Fibroblast of lung (primary cell): ENCODE data around the gene BBS2. TPM values are rescaled to one million over a fixed set of nuclear protein-coding genes. Genes with fewer than 3 reads are reported as not detected.

Experiments used
- DNase-seq, 2 donors: peaks; one replicate each; pipeline versions ENCODE4 v3.0.0 to v3.0.0-alpha.2; 2010; ENCODE audit warnings: low read depth in 2 of 2
- H2AFZ ChIP-seq: 2 replicates; pipeline ENCODE4 v1.5.1; 2012; ENCODE audit warnings: low read length, control low read depth, inconsistent platforms
- H3K27ac ChIP-seq: 2 replicates; pipeline ENCODE4 v1.5.1; 2011; ENCODE audit warnings: low read length, control low read depth; ENCODE audit not compliant: insufficient read depth
- H3K27me3 ChIP-seq: 2 replicates; pipeline ENCODE4 v1.5.1; 2011; ENCODE audit warnings: mild to moderate bottlenecking, low read length; ENCODE audit not compliant: control insufficient read depth, insufficient read depth
- H3K36me3 ChIP-seq: 2 replicates; pipeline ENCODE4 v1.5.1; 2011; ENCODE audit warnings: low read length; ENCODE audit not compliant: control insufficient read depth, insufficient read depth
- H3K4me1 ChIP-seq: 2 replicates; pipeline ENCODE4 v1.5.1; 2011; ENCODE audit warnings: low read length; ENCODE audit not compliant: control insufficient read depth, insufficient read depth; ENCODE audit errors: extremely low read depth
- H3K4me2 ChIP-seq: 2 replicates; pipeline ENCODE4 v1.5.1; 2011; ENCODE audit warnings: low read length, control low read depth; ENCODE audit not compliant: insufficient read depth; ENCODE audit errors: extremely low read depth
- H3K4me3 ChIP-seq, 4 experiments: fragments of 200-600 bp in 1 of 4; sonication (generic) in 1 of 4; replicated peaks in 1 of 4; 2 replicates each; pipeline ENCODE4 v1.5.1; 2011 to 2016; ENCODE audit warnings: low read length in 4 of 4, low read depth in 3 of 4, mild to moderate bottlenecking in 3 of 4, control low read depth in 2 of 4, inconsistent platforms in 1 of 4, mixed read lengths in 1 of 4; ENCODE audit not compliant: insufficient read depth in 1 of 4; ENCODE audit errors: control extremely low read depth in 1 of 4
- H3K79me2 ChIP-seq: 2 replicates; pipeline ENCODE4 v1.5.1; 2012; ENCODE audit warnings: mild to moderate bottlenecking, low read length, inconsistent platforms; ENCODE audit not compliant: control insufficient read depth, insufficient read depth
- H3K9ac ChIP-seq: 2 replicates; pipeline ENCODE4 v1.5.1; 2011; ENCODE audit warnings: mild to moderate bottlenecking, low read length, control low read depth; ENCODE audit not compliant: insufficient read depth
- H3K9me3 ChIP-seq: 2 replicates; pipeline ENCODE4 v1.5.1; 2012; ENCODE audit warnings: low read depth, low read length; ENCODE audit not compliant: control insufficient read depth, insufficient read depth
- H4K20me1 ChIP-seq: 2 replicates; pipeline ENCODE4 v1.5.1; 2011; ENCODE audit warnings: low read length; ENCODE audit not compliant: control insufficient read depth, insufficient read depth; ENCODE audit errors: extremely low read depth
- CTCF ChIP-seq, 2 donors: IDR thresholded peaks in 1 of 2; conservative IDR thresholded peaks in 1 of 2; 1 replicate in 1 of 2; 2 replicates in 1 of 2; pipeline ENCODE4 v1.5.1; 2011 to 2012; ENCODE audit warnings: low read length in 2 of 2, control low read depth in 1 of 2, inconsistent platforms in 1 of 2, low read depth in 1 of 2, mild to moderate bottlenecking in 1 of 2
- EZH2 ChIP-seq: IDR thresholded peaks from 2 replicates; pipeline ENCODE4 v1.5.1; 2012; ENCODE audit warnings: low read length, control low read depth, mild to moderate bottlenecking; ENCODE audit errors: missing control alignments
- polyA plus RNA-seq, 2 donors: library from polyadenylated mRNA; depleted of rRNA in 1 of 2; stranded (reverse) in 1 of 2; unstranded in 1 of 2; fragments of >200 nt; gene quantifications; 2 replicates each; pipeline ENCODE4 v1.2.1, GENCODE V29; 2011 to 2012; ENCODE audit warnings: missing spikeins in 1 of 2
- total RNA-seq: library from RNA; depleted of rRNA; stranded (reverse); fragments of >200 nt; gene quantifications from 2 replicates; pipeline ENCODE4 v1.2.1, GENCODE V29; 2014

Gene BBS2
- total and polyA plus RNA-seq, 2 donors (not counting 1 experiment from before 2014, with no cell fraction given) = 59.9 to 84.9 TPM

- H2AFZ ChIP-seq = no peak overlapping the region
- DNase-seq = no peak
- no peak for TF ChIP-seq EZH2
- H3K27ac ChIP-seq = no peak overlapping the region
- no peak overlapping the region for H3K4me2 ChIP-seq
- H3K4me3 ChIP-seq = no peak overlapping the region
- H4K20me1 ChIP-seq = no peaks in the 10 kb centered on the region
- H3K36me3 ChIP-seq = no peaks in the 10 kb centered on the region
- peaks cover 55% of the 10 kb centered on the region for H3K79me2 ChIP-seq
- H3K27me3 ChIP-seq = no peaks in the 10 kb centered on the region
- peaks cover 3% of the 10 kb centered on the region for H3K4me1 ChIP-seq
- H3K9me3 ChIP-seq = no peaks in the 10 kb centered on the region
- H3K9ac ChIP-seq = no peak overlapping the region
Observed at GRCh38 chr16:56447286-56447685, 72.5 kb downstream of the BBS2 start.

- TF ChIP-seq EZH2 = no peak
- TF ChIP-seq CTCF (conservative IDR thresholded peaks at IDR 0.05 in 1 of 2, IDR thresholded peaks at IDR 0.05 in 1 of 2; ENCODE audit: low read depth in 1 of 2, low read length in 2 of 2) = no peak
- no peak overlapping the region for H3K4me3 ChIP-seq
- peaks cover 2% of the 10 kb centered on the region for H3K36me3 ChIP-seq
- H3K27me3 ChIP-seq = no peaks in the 10 kb centered on the region
- H3K79me2 ChIP-seq = no peaks in the 10 kb centered on the region
- no peaks in the 10 kb centered on the region for H4K20me1 ChIP-seq
- no peaks in the 10 kb centered on the region for H3K4me1 ChIP-seq
- no peak overlapping the region for H3K9ac ChIP-seq
- no peak for DNase-seq
- no peak overlapping the region for H3K4me2 ChIP-seq
- no peak overlapping the region for H3K27ac ChIP-seq
- H3K9me3 ChIP-seq = no peaks in the 10 kb centered on the region
- H2AFZ ChIP-seq = no peak overlapping the region
Observed at GRCh38 chr16:56438038-56438437, 81.8 kb downstream of the BBS2 start.

GRCh38 chr16:56436258-56436657 lies 83.6 kb downstream of the BBS2 start:
- no peak overlapping the region for H2AFZ ChIP-seq
- TF ChIP-seq EZH2 (no peak), CTCF (conservative IDR thresholded peaks at IDR 0.05 in 1 of 2, IDR thresholded peaks at IDR 0.05 in 1 of 2; ENCODE audit: low read depth in 1 of 2, low read length in 2 of 2) (no peak)

More at GRCh38 chr16:56436258-56436657, 83.6 kb downstream of the BBS2 start:
- no peaks in the 10 kb centered on the region for H4K20me1 ChIP-seq
- no peak overlapping the region for H3K27ac ChIP-seq
- no peaks in the 10 kb centered on the region for H3K9me3 ChIP-seq
- H3K4me3 ChIP-seq = no peak overlapping the region
- DNase-seq = no peak
- no peaks in the 10 kb centered on the region for H3K4me1 ChIP-seq
- no peaks in the 10 kb centered on the region for H3K27me3 ChIP-seq
- no peak overlapping the region for H3K4me2 ChIP-seq
- H3K79me2 ChIP-seq = no peaks in the 10 kb centered on the region
- H3K9ac ChIP-seq = no peak overlapping the region
- H3K36me3 ChIP-seq = peaks cover 4% of the 10 kb centered on the region

Other genes starting within 250 kb of the BBS2 start
- 350 and 413 TPM in 2 replicates for gene AMFR, start 94.5 kb downstream of the BBS2 start, total RNA-seq
- 75.9 and 76.1 TPM in 2 replicates for gene AMFR, start 94.5 kb downstream of the BBS2 start, polyA plus RNA-seq
- gene NUDT21, start 68.7 kb downstream of the BBS2 start, total RNA-seq = 64.2 and 69.9 TPM in 2 replicates
- gene NUDT21, start 68.7 kb downstream of the BBS2 start, polyA plus RNA-seq = 132 and 136 TPM in 2 replicates
- gene OGFOD1, start 68.5 kb downstream of the BBS2 start, total RNA-seq = 54.7 and 55.0 TPM in 2 replicates
- 101 and 110 TPM in 2 replicates for gene OGFOD1, start 68.5 kb downstream of the BBS2 start, polyA plus RNA-seq
- not detected in 2 replicates for gene MT4, start 45.0 kb upstream of the BBS2 start, total RNA-seq
- gene MT4, start 45.0 kb upstream of the BBS2 start, polyA plus RNA-seq = not detected in 2 replicates
- not detected in 2 replicates for gene MT3, start 69.5 kb upstream of the BBS2 start, total RNA-seq
- gene MT3, start 69.5 kb upstream of the BBS2 start, polyA plus RNA-seq = not detected in 2 replicates
- gene MT2A, start 88.6 kb upstream of the BBS2 start, total RNA-seq = 76.5 and 113 TPM in 2 replicates
- gene MT2A, start 88.6 kb upstream of the BBS2 start, polyA plus RNA-seq = 49.2 and 225 TPM in 2 replicates
- 251 and 390 TPM in 2 replicates for gene MT1E, start 105.8 kb upstream of the BBS2 start, total RNA-seq
- gene MT1E, start 105.8 kb upstream of the BBS2 start, polyA plus RNA-seq = 465 and 572 TPM in 2 replicates
- gene MT1M, start 112.6 kb upstream of the BBS2 start, total RNA-seq = 18.5 and 58.8 TPM in 2 replicates
- gene MT1M, start 112.6 kb upstream of the BBS2 start, polyA plus RNA-seq = 6.9 and 8.5 TPM in 2 replicates
- 2.3 and 5.3 TPM in 2 replicates for gene MT1A, start 118.6 kb upstream of the BBS2 start, total RNA-seq
- 2.9 and 4.8 TPM in 2 replicates for gene MT1A, start 118.6 kb upstream of the BBS2 start, polyA plus RNA-seq
- gene MT1B, start 131.9 kb upstream of the BBS2 start, total RNA-seq = not detected in 2 replicates
- gene MT1B, start 131.9 kb upstream of the BBS2 start, polyA plus RNA-seq = not detected in 2 replicates
- 0.26 and 2.1 TPM in 2 replicates for gene MT1F, start 137.9 kb upstream of the BBS2 start, total RNA-seq
- 0.20 and 3.2 TPM in 2 replicates for gene MT1F, start 137.9 kb upstream of the BBS2 start, polyA plus RNA-seq
- 11.6 and 16.4 TPM in 2 replicates for gene MT1G, start 148.0 kb upstream of the BBS2 start, total RNA-seq
- gene MT1G, start 148.0 kb upstream of the BBS2 start, polyA plus RNA-seq = 5.7 and 9.1 TPM in 2 replicates
- gene MT1H, start 149.8 kb upstream of the BBS2 start, total RNA-seq = not detected in 2 replicates
- gene MT1H, start 149.8 kb upstream of the BBS2 start, polyA plus RNA-seq = not detected in 2 replicates
- 86.8 and 137 TPM in 2 replicates for gene MT1X, start 162.4 kb upstream of the BBS2 start, total RNA-seq
- gene MT1X, start 162.4 kb upstream of the BBS2 start, polyA plus RNA-seq = 137 and 242 TPM in 2 replicates
- gene NUP93, start 210.1 kb upstream of the BBS2 start, total RNA-seq = 36.7 and 42.9 TPM in 2 replicates
- 37.6 and 61.0 TPM in 2 replicates for gene NUP93, start 210.1 kb upstream of the BBS2 start, polyA plus RNA-seq